Measurements from ENCODE around the gene NLRC5.

- TF ChIP-seq GATA3 (IDR thresholded peaks at IDR 0.05; ENCODE audit: low read depth, low read length) (no peak), GATA2 (IDR thresholded peaks at IDR 0.05; ENCODE audit: low read depth, low read length) (no peak)
Measured at GRCh38 chr16:57083485-57084126, 94.2 kb downstream of the NLRC5 start.

Measured in SH-SY5Y (cell line).